Fibroblast of skin of right biceps (primary cell): ENCODE results near the gene SMYD3.

ENCODE experiments used
- DNase-seq: peaks from one replicate; pipeline ENCODE4 v3.0.0-alpha.2; 2013

SMYD3 gene

GRCh38 chr1:246134789-246135188 is 372.3 kb downstream of the SMYD3 start:
- DNase-seq, result no peak

- DNase-seq, result no peak
These were observed 376.0 kb downstream of the SMYD3 start for GRCh38 chr1:246131095-246131494.

GRCh38 chr1:246128494-246129069 is 378.5 kb downstream of the SMYD3 start:
- DNase-seq, result no peak

DNA sequence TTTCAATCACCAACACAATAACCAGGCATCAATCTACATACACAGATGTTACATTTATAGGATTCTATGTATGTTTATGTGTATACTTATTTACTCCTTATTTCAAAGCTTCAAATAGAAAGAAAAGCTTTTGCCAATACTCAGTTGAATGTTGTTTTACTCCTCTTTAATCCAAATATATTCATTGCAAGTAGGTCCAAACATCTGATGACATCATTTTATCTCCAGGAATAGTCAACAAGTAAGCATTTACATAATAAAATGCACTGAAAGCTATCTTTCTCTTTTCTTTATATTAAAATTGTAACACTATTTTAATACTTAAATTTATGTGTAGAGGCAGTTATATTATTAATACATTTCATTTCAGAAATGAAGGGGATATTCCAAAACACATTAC is 380.5 kb downstream of the SMYD3 start:
- no peak for DNase-seq

DNA sequence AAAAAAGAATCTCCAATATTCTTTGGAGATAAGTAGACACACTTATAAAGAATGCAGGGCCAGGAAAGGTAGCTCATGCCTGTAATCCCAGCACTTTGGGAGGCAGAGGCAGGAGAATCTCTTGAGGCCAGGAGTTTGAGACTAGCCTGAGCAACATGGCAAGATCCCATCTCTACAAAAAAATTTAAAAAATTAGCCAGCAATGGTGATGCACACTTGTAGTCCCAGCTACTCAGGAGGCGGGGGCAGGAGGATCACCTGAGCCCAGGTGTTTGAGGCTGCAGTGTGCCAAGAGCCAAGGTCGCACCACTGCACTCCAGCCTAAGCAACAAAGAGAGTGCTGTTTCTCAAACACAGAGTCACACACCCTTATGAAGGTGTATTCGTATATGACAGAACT is 385.0 kb downstream of the SMYD3 start:
- DNase-seq, result no peak

- no peak for DNase-seq
These were observed 385.5 kb downstream of the SMYD3 start for GRCh38 chr1:246121533-246121932.

DNA sequence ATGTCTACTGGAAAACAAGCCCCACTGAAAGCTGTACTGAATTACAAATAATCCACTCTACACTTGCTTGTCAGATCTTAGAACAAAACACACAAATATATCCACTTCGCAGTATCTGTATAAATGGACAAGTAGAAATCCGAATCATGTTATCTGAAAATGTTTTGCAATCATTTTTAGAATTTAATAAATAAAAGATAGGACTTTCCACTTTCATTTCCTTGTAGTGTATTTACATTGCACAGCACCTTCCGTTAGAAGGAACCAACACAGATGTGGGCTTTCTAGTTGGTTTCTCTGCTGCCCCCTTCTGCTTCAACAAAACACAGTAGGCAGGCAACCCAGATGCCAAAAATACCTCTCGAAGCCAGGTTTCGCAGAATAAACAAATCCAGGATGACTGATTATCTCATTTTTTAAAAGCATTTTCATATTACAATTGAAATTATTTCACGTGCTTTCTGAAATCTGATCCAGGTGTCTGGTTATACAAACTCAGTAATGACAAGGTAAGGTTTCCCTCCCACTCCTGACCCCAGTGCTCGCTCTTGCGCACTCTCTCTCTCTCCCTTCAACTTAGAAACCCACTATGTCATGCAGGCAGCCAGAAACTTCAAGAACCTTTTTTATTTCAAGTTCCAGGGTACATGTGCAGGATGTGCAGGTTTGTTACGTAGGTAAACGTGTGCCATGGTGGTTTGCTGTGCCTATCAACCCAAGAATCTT is 389.9 kb downstream of the SMYD3 start:
- DNase-seq, result peak; percentile 50

GRCh38 chr1:246114369-246114768 is 392.7 kb downstream of the SMYD3 start:
- DNase-seq, result no peak

DNA sequence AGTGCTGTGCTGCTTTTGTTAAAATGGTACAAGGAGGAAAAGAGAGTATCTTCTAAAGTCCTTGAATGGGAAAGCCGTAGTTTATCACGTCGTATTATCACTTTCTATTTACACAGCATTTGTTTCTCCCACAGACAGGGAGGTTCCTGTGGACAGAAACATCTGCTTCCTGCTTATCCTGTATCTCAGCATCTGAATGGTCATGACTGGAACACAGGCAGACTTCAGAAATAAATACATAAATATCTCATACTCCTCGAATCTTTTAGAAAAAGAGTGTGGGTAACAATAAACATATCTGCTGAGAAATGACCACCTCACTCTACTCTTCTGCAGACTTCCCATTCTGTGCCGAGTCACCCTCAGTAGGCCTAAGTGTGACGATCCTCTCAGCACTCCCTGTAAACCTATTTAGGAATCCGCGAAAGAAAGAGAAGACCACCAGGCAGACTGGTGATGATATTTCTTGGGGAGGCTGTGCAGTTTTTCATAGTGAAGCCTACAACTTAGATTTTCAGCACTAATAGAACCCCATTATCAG is 393.5 kb downstream of the SMYD3 start:
- no peak for DNase-seq

DNA sequence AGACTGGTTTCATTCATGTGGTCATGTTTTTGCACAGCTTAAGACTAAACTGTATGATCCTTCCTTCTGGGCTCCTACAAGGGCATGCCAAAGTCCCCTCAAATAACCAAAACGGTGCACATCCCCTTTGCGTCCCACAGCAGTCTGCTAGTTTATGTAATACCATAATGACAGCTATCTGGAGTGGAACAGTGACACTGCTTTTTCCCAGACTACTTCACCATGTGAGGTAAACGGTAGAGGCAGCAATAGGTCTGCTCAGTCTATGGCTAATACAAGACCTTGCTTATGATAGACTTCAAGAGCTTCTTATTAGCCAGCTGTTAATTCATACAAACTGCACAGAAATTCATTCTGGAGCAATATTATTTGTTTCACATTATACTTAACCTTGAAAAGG is 395.5 kb downstream of the SMYD3 start:
- no peak for DNase-seq

DNA sequence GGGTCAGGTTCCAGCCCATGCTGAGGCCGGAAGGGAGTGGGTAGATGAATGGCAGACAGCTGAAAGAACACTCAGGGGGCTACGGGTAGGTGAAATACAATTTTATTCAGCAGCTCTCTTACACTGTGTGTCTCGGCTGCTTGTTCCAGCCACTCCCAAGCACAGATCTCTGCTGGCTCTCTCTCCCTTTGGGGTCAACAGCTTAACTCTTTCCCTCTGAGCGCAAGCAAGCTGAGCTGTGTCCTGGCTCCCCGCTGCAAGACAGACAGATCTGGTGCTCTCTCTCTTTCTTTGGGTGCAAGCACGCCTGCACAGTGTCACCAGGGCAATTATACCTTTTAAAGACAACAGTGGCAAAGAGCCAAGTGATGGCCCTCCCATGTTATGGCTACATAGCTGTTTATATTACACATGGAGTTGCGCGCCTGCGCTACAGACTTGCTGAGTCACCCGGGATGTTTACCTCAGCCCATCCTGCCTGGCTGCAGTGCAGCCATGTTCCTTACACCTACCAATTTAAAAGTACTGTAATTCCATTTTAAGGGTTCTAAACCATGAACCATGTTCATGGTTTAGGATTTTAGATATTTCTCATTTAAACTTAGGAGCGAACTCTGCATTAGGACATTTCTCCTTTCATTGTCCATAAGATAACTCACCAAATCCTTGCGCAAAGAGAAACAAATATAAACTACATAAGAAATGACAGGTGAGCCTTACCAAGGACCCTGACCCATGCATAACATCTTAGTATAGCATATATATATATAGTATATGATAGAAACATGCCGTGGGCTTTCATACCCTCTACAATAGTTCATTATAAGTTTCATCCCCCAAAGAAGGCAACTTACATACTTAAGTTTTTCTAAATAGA is 396.5 kb downstream of the SMYD3 start:
- peak; percentile 67 for DNase-seq

DNA sequence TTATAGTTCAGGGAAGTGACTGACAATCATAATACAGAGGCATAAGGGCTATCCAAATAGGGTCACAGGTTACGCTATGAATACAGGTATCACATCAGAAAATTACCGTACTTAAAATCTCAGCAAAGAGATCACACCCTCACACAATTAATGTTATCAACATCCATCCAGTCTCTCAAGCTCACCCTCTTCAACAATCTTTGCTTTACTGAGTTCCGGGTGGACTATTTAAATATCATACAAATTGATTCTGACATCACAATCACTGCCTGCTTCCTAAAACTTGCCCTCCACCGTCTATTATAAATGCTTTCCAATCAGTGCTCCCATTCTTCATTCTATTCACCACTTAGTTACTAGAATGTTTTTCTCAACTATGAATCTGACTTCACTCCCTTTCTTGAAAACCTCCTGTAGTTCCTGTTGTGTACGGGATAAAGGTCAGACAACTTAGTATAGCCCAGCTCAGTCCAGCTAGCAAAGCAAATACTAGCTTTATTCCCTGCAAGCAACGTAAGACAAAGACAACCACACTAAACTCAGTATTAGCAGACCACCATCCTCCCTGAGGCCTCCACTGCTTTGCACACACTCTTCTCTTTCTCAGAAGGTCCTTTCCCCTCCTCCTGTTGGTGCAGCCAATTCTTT is 398.7 kb downstream of the SMYD3 start:
- DNase-seq, result no peak

GRCh38 chr1:246107516-246108277 is 399.4 kb downstream of the SMYD3 start:
- DNase-seq, result peak; percentile 49

DNA sequence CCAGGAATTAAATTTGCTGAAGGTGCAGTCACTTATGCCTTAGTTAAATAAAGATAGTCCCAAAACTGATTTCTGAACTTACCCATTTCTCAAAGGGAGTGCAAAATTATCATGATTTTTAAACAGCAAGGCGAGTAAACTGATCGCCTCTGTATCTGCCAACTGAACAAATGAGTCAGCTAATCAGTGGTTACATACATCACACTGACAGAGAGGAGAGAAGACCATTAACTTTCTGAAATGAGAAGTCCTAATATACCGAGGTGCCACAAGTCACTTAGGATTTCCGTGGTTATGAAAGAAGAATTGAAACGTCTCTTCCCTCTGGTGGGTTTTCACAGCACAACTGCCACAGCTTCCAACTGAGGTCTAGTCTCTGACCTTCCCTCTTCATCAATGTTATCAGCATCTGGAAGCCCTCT is 400.7 kb downstream of the SMYD3 start:
- peak; percentile 18 for DNase-seq

- peak; percentile 22 for DNase-seq
These were observed 402.2 kb downstream of the SMYD3 start for GRCh38 chr1:246104927-246105326.

GRCh38 chr1:246099570-246099969 is 407.5 kb downstream of the SMYD3 start:
- no peak for DNase-seq

DNA sequence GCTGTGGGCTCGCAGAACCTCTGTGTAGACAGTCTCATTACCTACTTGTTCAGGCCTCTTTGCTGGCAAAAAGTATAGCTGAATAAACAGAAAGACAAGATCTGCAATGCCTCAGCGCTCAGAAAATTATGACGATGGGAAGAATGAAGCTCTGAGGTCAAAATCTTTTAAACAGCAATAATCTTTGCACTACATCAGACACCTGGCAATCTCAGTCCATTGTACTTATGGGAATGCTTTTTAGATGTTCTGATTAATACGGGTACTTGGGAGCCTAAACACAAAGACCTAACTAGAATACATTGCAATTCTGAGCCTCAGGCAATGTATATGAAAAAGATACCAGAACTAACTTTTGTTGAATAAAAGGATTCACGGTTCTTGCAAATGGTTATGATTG is 410.7 kb downstream of the SMYD3 start:
- DNase-seq, result no peak

DNA sequence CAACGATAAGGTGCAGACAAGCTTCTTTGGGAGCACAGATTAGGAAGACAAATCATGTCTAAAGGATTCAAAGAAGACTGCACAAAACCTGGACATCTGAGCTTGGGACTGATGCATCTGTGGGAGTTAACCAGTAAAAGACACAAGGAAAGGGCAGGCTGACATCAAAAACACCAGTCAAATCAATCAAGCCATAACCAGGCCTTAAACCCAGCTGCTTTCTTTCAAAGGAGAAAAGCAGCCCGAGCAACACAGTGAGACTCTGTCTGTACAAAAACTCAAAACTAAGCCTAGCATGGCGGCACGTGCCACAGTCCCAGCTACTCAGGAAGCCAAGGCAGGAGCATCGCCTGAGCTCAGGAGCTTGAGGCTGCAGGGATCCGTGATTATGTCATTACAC is 411.6 kb downstream of the SMYD3 start:
- DNase-seq, result no peak

GRCh38 chr1:246093230-246093629 is 413.8 kb downstream of the SMYD3 start:
- no peak for DNase-seq

DNA sequence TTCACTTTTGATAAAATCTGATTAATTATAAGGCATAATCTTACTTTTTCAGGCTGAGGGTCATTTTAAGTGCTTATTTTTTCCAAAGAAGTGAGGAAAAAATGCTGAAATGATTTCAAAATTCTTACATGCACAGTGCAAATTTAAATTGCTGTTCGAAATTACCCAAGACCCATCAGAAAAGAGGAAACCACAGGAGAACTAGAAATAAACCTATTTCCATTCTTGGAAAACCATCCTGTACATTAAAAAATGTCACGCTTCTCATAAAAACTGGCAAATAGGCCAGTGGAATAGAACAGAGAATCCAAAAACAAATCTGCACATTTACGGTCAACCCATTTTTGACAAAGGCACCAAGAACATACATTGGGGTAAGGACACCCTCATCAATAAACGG is 414.9 kb downstream of the SMYD3 start:
- no peak for DNase-seq

DNA sequence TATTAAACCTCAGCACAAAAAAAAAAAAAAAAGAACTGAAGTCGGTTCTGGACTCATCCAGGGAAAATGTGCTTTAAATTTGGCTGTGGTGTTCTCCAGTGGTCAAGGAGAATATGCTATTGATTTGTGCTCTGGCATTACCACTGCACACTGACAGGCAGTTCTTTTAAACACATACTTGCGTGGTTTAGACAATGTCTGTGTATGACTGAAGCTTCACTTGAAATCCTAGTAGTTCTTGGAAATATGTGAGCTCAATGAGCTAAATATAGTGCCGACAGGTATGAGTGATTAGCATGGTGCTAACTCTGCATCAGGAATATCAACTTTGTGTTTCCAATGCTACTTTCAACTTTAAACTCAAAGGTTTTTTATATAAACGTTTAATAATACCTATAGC is 415.6 kb downstream of the SMYD3 start:
- peak; percentile 72 for DNase-seq

GRCh38 chr1:246086191-246086590 is 420.9 kb downstream of the SMYD3 start:
- no peak for DNase-seq
